K562 (cell line): ENCODE data around the gene SGSM2. TPM values are rescaled to one million over a fixed set of nuclear protein-coding genes. Genes with fewer than 3 reads are reported as not detected.
A peak's percentile ranks its signal among the peaks of the same experiment; 100 is the strongest.

Experiments
- BRCA1 ChIP-seq, 2 experiments: fragments of 450-650 bp in 1 of 2; sonication (generic) in 1 of 2; formaldehyde crosslinking in 1 of 2; IDR thresholded peaks; 2 replicates each; pipeline versions ENCODE4 v1.5.0 to v1.6.1; 2017 to 2020; ENCODE audit warnings: mild to moderate bottlenecking in 1 of 2, missing genetic modification reagents in 1 of 2
- CHD1 ChIP-seq: fragments of 200-600 bp; sonication (generic); IDR thresholded peaks from one replicate; pipeline ENCODE4 v1.6.1; 2012; ENCODE audit warnings: mild to moderate bottlenecking, moderate library complexity, low read length, inconsistent platforms
- E2F3 ChIP-seq: fragments of 250-450 bp; sonication (Bioruptor Pico); IDR thresholded peaks from 2 replicates; pipeline ENCODE4 v1.4.0; 2020; ENCODE audit warnings: mild to moderate bottlenecking
- ESRRB ChIP-seq: fragments of 250-450 bp; sonication (Bioruptor Pico); IDR thresholded peaks from 2 replicates; pipeline ENCODE4 v1.5.0; 2020; ENCODE audit warnings: mild to moderate bottlenecking, moderate library complexity, borderline replicate concordance
- ETS2 ChIP-seq: IDR thresholded peaks from 2 replicates; pipeline ENCODE4 v1.6.1; 2016; ENCODE audit warnings: borderline replicate concordance, missing genetic modification characterization, mild to moderate bottlenecking, moderate library complexity, missing compliant biosample characterization; ENCODE audit not compliant: poor library complexity, severe bottlenecking
- FOXA3 ChIP-seq, 2 experiments: fragments of 450-650 bp in 1 of 2; sonication (generic) in 1 of 2; formaldehyde crosslinking; IDR thresholded peaks in 1 of 2; conservative IDR thresholded peaks in 1 of 2; 2 replicates each; pipeline versions ENCODE4 v1.4.0 to v1.8.0; 2020 to 2022; ENCODE audit warnings: mild to moderate bottlenecking in 2 of 2, missing genetic modification reagents in 1 of 2
- FOXP4 ChIP-seq: sonication (generic); formaldehyde crosslinking; IDR thresholded peaks from 2 replicates; pipeline ENCODE4 v1.8.0; 2022; ENCODE audit warnings: mild to moderate bottlenecking, missing genetic modification reagents, borderline replicate concordance
- HLTF ChIP-seq: fragments of 450-650 bp; IDR thresholded peaks from 2 replicates; pipeline ENCODE4 v1.6.1; 2016
- JUND ChIP-seq, 2 experiments: IDR thresholded peaks; 2 replicates in 1 of 2; 3 replicates in 1 of 2; pipeline ENCODE4 v1.6.1; 2011; ENCODE audit warnings: borderline replicate concordance in 2 of 2, low read depth in 2 of 2, low read length in 2 of 2, improper control_type of control experiment in 1 of 2, missing biosample characterization in 1 of 2, missing genetic modification characterization in 1 of 2, missing genetic modification reagents in 1 of 2
- KDM4B ChIP-seq, 2 experiments: fragments of 450-650 bp in 1 of 2; sonication (generic) in 1 of 2; IDR thresholded peaks; 2 replicates each; pipeline ENCODE4 v1.6.1; 2016 to 2017; ENCODE audit warnings: borderline replicate concordance in 2 of 2, antibody characterized with exemption in 1 of 2, low read depth in 1 of 2, mild to moderate bottlenecking in 1 of 2
- LCOR ChIP-seq: sonication (generic); formaldehyde crosslinking; IDR thresholded peaks from 2 replicates; pipeline ENCODE4 v1.8.0; 2022; ENCODE audit warnings: mild to moderate bottlenecking, missing genetic modification reagents
- NCOA1 ChIP-seq: fragments of 450-650 bp; IDR thresholded peaks from 2 replicates; pipeline ENCODE4 v1.6.1; 2016; ENCODE audit warnings: low read depth
- NFYB ChIP-seq: IDR thresholded peaks from 2 replicates; pipeline ENCODE4 v1.6.1; 2011; ENCODE audit warnings: mild to moderate bottlenecking, moderate library complexity; ENCODE audit not compliant: insufficient read length; ENCODE audit errors: extremely low read depth
- POLR2B ChIP-seq: fragments of 450-650 bp; IDR thresholded peaks from 2 replicates; pipeline ENCODE4 v1.6.1; 2018; ENCODE audit warnings: low read depth; ENCODE audit not compliant: partially characterized antibody
- POLR2G ChIP-seq: fragments of 200-400 bp; formaldehyde crosslinking; IDR thresholded peaks from 2 replicates; pipeline ENCODE4 v1.6.1; 2017; ENCODE audit warnings: low read depth, mild to moderate bottlenecking, antibody characterized with exemption, low read length, moderate library complexity
- RBBP5 ChIP-seq: fragments of 200-600 bp; sonication (generic); IDR thresholded peaks from 2 replicates; pipeline ENCODE4 v1.6.1; 2012; ENCODE audit warnings: borderline replicate concordance, mild to moderate bottlenecking, low read length, control low read depth, inconsistent platforms; ENCODE audit not compliant: insufficient read depth, poor library complexity, severe bottlenecking
- RCOR1 ChIP-seq, 2 experiments: IDR thresholded peaks; 2 replicates each; pipeline ENCODE4 v1.6.1; 2012; ENCODE audit warnings: low read depth in 2 of 2, low read length in 2 of 2, borderline replicate concordance in 1 of 2, improper control_type of control experiment in 1 of 2
- SAFB ChIP-seq: fragments of 200-400 bp; formaldehyde crosslinking; IDR thresholded peaks from 2 replicates; pipeline ENCODE4 v1.6.1; 2017; ENCODE audit warnings: low read depth, low read length, borderline replicate concordance
- TCFL5 ChIP-seq: fragments of 250-450 bp; sonication (Bioruptor Pico); conservative IDR thresholded peaks from 2 replicates; pipeline ENCODE4 v1.6.1; 2021; ENCODE audit warnings: mild to moderate bottlenecking, moderate library complexity, matching md5 sums
- ZNF551 ChIP-seq: fragments of 250-450 bp; sonication (Bioruptor Pico); IDR thresholded peaks from 2 replicates; pipeline ENCODE4 v1.5.0; 2021; ENCODE audit warnings: mild to moderate bottlenecking, moderate library complexity
- ZNF639 ChIP-seq, 2 experiments: fragments of 200-800 bp in 1 of 2; sonication (Bioruptor generic) in 1 of 2; sonication (generic) in 1 of 2; formaldehyde crosslinking in 1 of 2; IDR thresholded peaks in 1 of 2; conservative IDR thresholded peaks in 1 of 2; 2 replicates each; pipeline versions ENCODE4 v1.5.0 to v1.6.1; 2016 to 2020; ENCODE audit warnings: missing compliant biosample characterization in 1 of 2, missing genetic modification characterization in 1 of 2, missing genetic modification reagents in 1 of 2
- polyA plus RNA-seq, 8 experiments: library from polyadenylated mRNA; depleted of rRNA in 4 of 8; stranded (reverse) in 5 of 8; unstranded in 3 of 8; fragments of >200 nt; fragmentation: Nextera tagmentation in 2 of 8; fragmentation: Illumina TruSeq in 1 of 8; extraction: Ambion mirVana in 2 of 8; extraction: Trizol in 1 of 8; gene quantifications; 2 replicates each; pipeline versions ENCODE4 v1.2.1 to v1.2.3, GENCODE V29; 2011 to 2014; ENCODE audit warnings: inconsistent platforms in 1 of 8, missing spikeins in 1 of 8
- total RNA-seq, 7 experiments: library from RNA; depleted of rRNA in 6 of 7; stranded (reverse); fragments of >200 nt in 6 of 7; fragmentation: Illumina TruSeq in 2 of 7; extraction: Trizol in 2 of 7; gene quantifications; 2 replicates each; pipeline versions ENCODE4 v1.2.1 to v1.2.3, GENCODE V29; 2011 to 2021; ENCODE audit warnings: low replicate concordance in 1 of 7

The SGSM2 gene
- total and polyA plus RNA-seq, 9 of the 15 experiments (the other 6 are each of a cell fraction or from before 2014, with no cell fraction given): 0.20 to 26.3 (median 14.8) TPM

- TF ChIP-seq FOXP4 (CRISPR knock-in tag): peak; percentile 95; the same call in 1 of the 2 replicates
- peak; percentile 11 for TF ChIP-seq POLR2B
- TF ChIP-seq HLTF: no peak
- no peak for TF ChIP-seq ETS2
- TF ChIP-seq ZNF639 (CRISPR knock-in tag; conservative IDR thresholded peaks at IDR 0.05 in 1 of 2, IDR thresholded peaks at IDR 0.05 in 1 of 2): no peak
- no peak for TF ChIP-seq RCOR1 (IDR thresholded peaks at IDR 0.05; ENCODE audit: borderline replicate concordance in 1 of 2, low read depth in 2 of 2, low read length in 2 of 2)
- TF ChIP-seq RBBP5: no peak
- TF ChIP-seq LCOR (CRISPR knock-in tag): peak; percentile 72
- no peak; a peak in 1 of 4 replicates for TF ChIP-seq KDM4B (IDR thresholded peaks at IDR 0.05; ENCODE audit: borderline replicate concordance in 2 of 2, low read depth in 1 of 2)
- TF ChIP-seq ESRRB (CRISPR knock-in tag): no peak
- no peak for TF ChIP-seq BRCA1 (IDR thresholded peaks at IDR 0.05)
- no peak for TF ChIP-seq BRCA1 (CRISPR knock-in tag; IDR thresholded peaks at IDR 0.05)
- TF ChIP-seq NCOA1: peak; percentile 50; the same call in 1 of the 2 replicates
- no peak for TF ChIP-seq E2F3 (CRISPR knock-in tag)
- TF ChIP-seq FOXA3 (CRISPR knock-in tag; conservative IDR thresholded peaks at IDR 0.05 in 1 of 2, IDR thresholded peaks at IDR 0.05 in 1 of 2): no peak
- TF ChIP-seq CHD1: peak; percentile 29
- peak; percentile 81 for TF ChIP-seq POLR2G
- no peak for TF ChIP-seq ZNF551 (CRISPR knock-in tag)
- TF ChIP-seq TCFL5 (CRISPR knock-in tag): no peak
- TF ChIP-seq NFYB: peak; percentile 54
- peak; percentile 44; the same call in 1 of the 2 replicates for TF ChIP-seq JUND (IDR thresholded peaks at IDR 0.05; ENCODE audit: borderline replicate concordance, low read depth, low read length)
- TF ChIP-seq JUND (tag; IDR thresholded peaks at IDR 0.05; ENCODE audit: borderline replicate concordance, low read depth, low read length): no peak
- peak; percentile 94 for TF ChIP-seq SAFB
Measured at GRCh38 chr17:2401426-2402221, 64.3 kb downstream of the SGSM2 start (continued).
